HepG2 (cell line): ENCODE data around the gene PRM2. TPM values are rescaled to one million over a fixed set of nuclear protein-coding genes. Genes with fewer than 3 reads are reported as not detected.

Source experiments
- ELF4 ChIP-seq: sonication (generic); formaldehyde crosslinking; IDR thresholded peaks from 2 replicates; pipeline ENCODE4 v1.5.0; 2020; ENCODE audit warnings: missing genetic modification reagents, mild to moderate bottlenecking, moderate library complexity, borderline replicate concordance
- FOXK1 ChIP-seq: sonication (generic); formaldehyde crosslinking; IDR thresholded peaks from 2 replicates; pipeline ENCODE4 v1.4.0; 2020; ENCODE audit warnings: low read depth, missing genetic modification reagents, borderline replicate concordance
- GFI1 ChIP-seq: sonication (generic); formaldehyde crosslinking; IDR thresholded peaks from 2 replicates; pipeline ENCODE4 v1.5.0; 2020; ENCODE audit warnings: missing genetic modification reagents, mild to moderate bottlenecking, borderline replicate concordance
- GLI4 ChIP-seq: sonication (generic); formaldehyde crosslinking; IDR thresholded peaks from 2 replicates; pipeline ENCODE4 v1.5.1; 2020; ENCODE audit warnings: missing genetic modification reagents, mild to moderate bottlenecking, moderate library complexity, borderline replicate concordance
- HCFC1 ChIP-seq: fragments of 150-350 bp; IDR thresholded peaks from 2 replicates; pipeline ENCODE4 v1.6.1; 2014; ENCODE audit warnings: low read depth, low read length
- JUND ChIP-seq: sonication (generic); formaldehyde crosslinking; IDR thresholded peaks from 2 replicates; pipeline ENCODE4 v1.8.0; 2022; ENCODE audit warnings: mild to moderate bottlenecking, missing genetic modification reagents
- MATR3 ChIP-seq: sonication (generic); formaldehyde crosslinking; IDR thresholded peaks from 2 replicates; pipeline ENCODE4 v1.4.0; 2020; ENCODE audit warnings: missing genetic modification reagents
- NR1H2 ChIP-seq: sonication (generic); formaldehyde crosslinking; IDR thresholded peaks from 2 replicates; pipeline ENCODE4 v1.8.1; 2022; ENCODE audit warnings: low read depth, missing genetic modification reagents, borderline replicate concordance
- POLR2G ChIP-seq: fragments of 200-400 bp; formaldehyde crosslinking; IDR thresholded peaks from 2 replicates; pipeline ENCODE4 v1.6.1; 2018; ENCODE audit warnings: mild to moderate bottlenecking, low read depth, low read length, moderate library complexity
- REPIN1 ChIP-seq: sonication (generic); formaldehyde crosslinking; IDR thresholded peaks from 2 replicates; pipeline ENCODE4 v1.8.0; 2022; ENCODE audit warnings: missing genetic modification reagents, low read depth, mild to moderate bottlenecking, borderline replicate concordance
- SALL1 ChIP-seq: sonication (generic); formaldehyde crosslinking; IDR thresholded peaks from 2 replicates; pipeline ENCODE4 v1.8.0; 2022; ENCODE audit warnings: mild to moderate bottlenecking, missing genetic modification reagents
- SNRNP70 ChIP-seq: fragments of 200-400 bp; formaldehyde crosslinking; IDR thresholded peaks from 2 replicates; pipeline ENCODE4 v1.6.1; 2017; ENCODE audit warnings: mild to moderate bottlenecking, low read depth, low read length, moderate library complexity
- SRSF9 ChIP-seq: fragments of 200-400 bp; formaldehyde crosslinking; IDR thresholded peaks from 2 replicates; pipeline ENCODE4 v1.6.1; 2018; ENCODE audit warnings: borderline replicate concordance, mild to moderate bottlenecking, low read depth, low read length; ENCODE audit not compliant: insufficient read depth, poor library complexity, severe bottlenecking
- SRY ChIP-seq: sonication (generic); formaldehyde crosslinking; IDR thresholded peaks from 2 replicates; pipeline ENCODE4 v1.8.0; 2022; ENCODE audit warnings: mild to moderate bottlenecking, missing genetic modification reagents
- THYN1 ChIP-seq: sonication (generic); formaldehyde crosslinking; IDR thresholded peaks from 2 replicates; pipeline ENCODE4 v1.8.1; 2023; ENCODE audit warnings: low read depth, mild to moderate bottlenecking, moderate library complexity, missing genetic modification reagents, borderline replicate concordance
- ZFP36L2 ChIP-seq: sonication (generic); formaldehyde crosslinking; IDR thresholded peaks from 2 replicates; pipeline ENCODE4 v1.4.0; 2020; ENCODE audit warnings: missing genetic modification reagents
- ZNF101 ChIP-seq: sonication (generic); formaldehyde crosslinking; IDR thresholded peaks from 2 replicates; pipeline ENCODE4 v1.4.0; 2020; ENCODE audit warnings: mild to moderate bottlenecking, low read depth, missing genetic modification reagents, borderline replicate concordance
- ZNF274 ChIP-seq: sonication (generic); formaldehyde crosslinking; IDR thresholded peaks from 2 replicates; pipeline ENCODE4 v1.5.1; 2020; ENCODE audit warnings: mild to moderate bottlenecking, missing genetic modification reagents
- ZNF329 ChIP-seq: sonication (generic); formaldehyde crosslinking; IDR thresholded peaks from 2 replicates; pipeline ENCODE4 v1.9.0; 2021; ENCODE audit warnings: low read depth, mild to moderate bottlenecking, missing genetic modification reagents
- ZNF572 ChIP-seq: sonication (generic); formaldehyde crosslinking; IDR thresholded peaks from 2 replicates; pipeline ENCODE4 v1.5.1; 2020; ENCODE audit warnings: mild to moderate bottlenecking, missing genetic modification reagents
- ZNF720 ChIP-seq: sonication (generic); formaldehyde crosslinking; IDR thresholded peaks from 2 replicates; pipeline ENCODE4 v1.4.0; 2020; ENCODE audit warnings: missing genetic modification reagents
- ZNF747 ChIP-seq: sonication (generic); formaldehyde crosslinking; IDR thresholded peaks from 2 replicates; pipeline ENCODE4 v1.8.1; 2023; ENCODE audit warnings: missing genetic modification reagents, mild to moderate bottlenecking, borderline replicate concordance
- ZNF891 ChIP-seq: sonication (generic); formaldehyde crosslinking; IDR thresholded peaks from 2 replicates; pipeline ENCODE4 v1.5.0; 2020; ENCODE audit warnings: mild to moderate bottlenecking, missing genetic modification reagents
- ZSCAN12 ChIP-seq: sonication (generic); formaldehyde crosslinking; IDR thresholded peaks from 2 replicates; pipeline ENCODE4 v1.9.0; 2021; ENCODE audit warnings: mild to moderate bottlenecking, missing genetic modification reagents
- polyA plus RNA-seq, 8 experiments: library from polyadenylated mRNA; depleted of rRNA in 3 of 8; stranded (reverse) in 7 of 8; unstranded in 1 of 8; fragments of >200 nt; fragmentation: Illumina TruSeq in 4 of 8; extraction: Trizol in 4 of 8; gene quantifications; 2 replicates each; pipeline versions ENCODE4 v1.2.1 to v1.2.3, GENCODE V29; 2011 to 2016; ENCODE audit warnings: low read depth in 4 of 8, missing spikeins in 1 of 8, mixed read lengths in 1 of 8; ENCODE audit not compliant: insufficient read depth in 1 of 8
- total RNA-seq, 5 experiments: library from RNA; depleted of rRNA; stranded (reverse); fragments of >200 nt; fragmentation: Illumina TruSeq; extraction: Trizol; gene quantifications; 2 replicates each; pipeline ENCODE4 v1.2.3, GENCODE V29; 2016; ENCODE audit warnings: low read depth in 1 of 5
- TF ChIP-seq, protein P1 (sequence below): sonication (generic); formaldehyde crosslinking; IDR thresholded peaks from 2 replicates; pipeline ENCODE4 v1.4.0; 2020; ENCODE audit warnings: mild to moderate bottlenecking, missing genetic modification reagents
- TF ChIP-seq, protein P2 (sequence below): sonication (generic); formaldehyde crosslinking; IDR thresholded peaks from 2 replicates; pipeline ENCODE4 v1.8.0; 2022; ENCODE audit warnings: mild to moderate bottlenecking, missing genetic modification reagents
- TF ChIP-seq, protein P3 (sequence below): sonication (generic); formaldehyde crosslinking; IDR thresholded peaks from 2 replicates; pipeline ENCODE4 v1.4.0; 2020; ENCODE audit warnings: low read depth, mild to moderate bottlenecking, missing genetic modification reagents

Gene PRM2
- total and polyA plus RNA-seq, 2 of the 13 experiments (the other 11 are each of a cell fraction or from before 2014, with no cell fraction given): 0.54 TPM; not detected in 1

DNA sequence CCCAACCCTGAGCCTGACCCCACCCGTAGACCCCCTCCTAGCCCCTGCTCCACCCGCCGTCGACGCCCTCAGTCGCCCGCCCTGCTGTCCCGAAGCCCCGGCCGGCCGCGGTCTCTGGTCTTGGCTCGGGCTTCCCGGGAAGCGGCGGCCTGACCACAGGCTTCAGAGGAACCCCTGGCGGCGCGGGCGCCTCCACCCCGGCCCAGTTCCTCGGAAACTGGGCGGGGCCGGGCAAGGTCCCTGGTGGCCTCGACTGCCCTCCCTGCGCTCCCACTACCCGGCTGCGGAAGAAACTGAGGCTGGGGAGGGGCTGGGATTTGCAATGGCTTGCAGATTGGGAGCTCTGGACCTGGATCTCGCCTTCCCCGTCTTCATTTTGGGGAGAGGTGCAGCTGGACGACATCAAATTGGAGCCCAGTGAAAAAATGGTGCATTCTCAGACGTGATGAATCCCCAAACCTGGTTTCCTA, 19.6 kb downstream of the PRM2 start (continued):
- TF ChIP-seq, protein P1, sequence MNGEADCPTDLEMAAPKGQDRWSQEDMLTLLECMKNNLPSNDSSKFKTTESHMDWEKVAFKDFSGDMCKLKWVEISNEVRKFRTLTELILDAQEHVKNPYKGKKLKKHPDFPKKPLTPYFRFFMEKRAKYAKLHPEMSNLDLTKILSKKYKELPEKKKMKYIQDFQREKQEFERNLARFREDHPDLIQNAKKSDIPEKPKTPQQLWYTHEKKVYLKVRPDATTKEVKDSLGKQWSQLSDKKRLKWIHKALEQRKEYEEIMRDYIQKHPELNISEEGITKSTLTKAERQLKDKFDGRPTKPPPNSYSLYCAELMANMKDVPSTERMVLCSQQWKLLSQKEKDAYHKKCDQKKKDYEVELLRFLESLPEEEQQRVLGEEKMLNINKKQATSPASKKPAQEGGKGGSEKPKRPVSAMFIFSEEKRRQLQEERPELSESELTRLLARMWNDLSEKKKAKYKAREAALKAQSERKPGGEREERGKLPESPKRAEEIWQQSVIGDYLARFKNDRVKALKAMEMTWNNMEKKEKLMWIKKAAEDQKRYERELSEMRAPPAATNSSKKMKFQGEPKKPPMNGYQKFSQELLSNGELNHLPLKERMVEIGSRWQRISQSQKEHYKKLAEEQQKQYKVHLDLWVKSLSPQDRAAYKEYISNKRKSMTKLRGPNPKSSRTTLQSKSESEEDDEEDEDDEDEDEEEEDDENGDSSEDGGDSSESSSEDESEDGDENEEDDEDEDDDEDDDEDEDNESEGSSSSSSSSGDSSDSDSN: peak; percentile 36; the same call in 1 of the 2 replicates
- TF ChIP-seq, protein P2, sequence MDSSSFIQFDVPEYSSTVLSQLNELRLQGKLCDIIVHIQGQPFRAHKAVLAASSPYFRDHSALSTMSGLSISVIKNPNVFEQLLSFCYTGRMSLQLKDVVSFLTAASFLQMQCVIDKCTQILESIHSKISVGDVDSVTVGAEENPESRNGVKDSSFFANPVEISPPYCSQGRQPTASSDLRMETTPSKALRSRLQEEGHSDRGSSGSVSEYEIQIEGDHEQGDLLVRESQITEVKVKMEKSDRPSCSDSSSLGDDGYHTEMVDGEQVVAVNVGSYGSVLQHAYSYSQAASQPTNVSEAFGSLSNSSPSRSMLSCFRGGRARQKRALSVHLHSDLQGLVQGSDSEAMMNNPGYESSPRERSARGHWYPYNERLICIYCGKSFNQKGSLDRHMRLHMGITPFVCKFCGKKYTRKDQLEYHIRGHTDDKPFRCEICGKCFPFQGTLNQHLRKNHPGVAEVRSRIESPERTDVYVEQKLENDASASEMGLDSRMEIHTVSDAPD (CRISPR knock-in tag): no peak
- no peak for TF ChIP-seq ZFP36L2 (CRISPR knock-in tag)
- TF ChIP-seq ZNF891 (CRISPR knock-in tag): no peak; the same call in 1 of the 2 replicates
- TF ChIP-seq SRSF9: no peak
- TF ChIP-seq REPIN1: no peak; the same call in 1 of the 2 replicates
- peak; percentile 0; the same call in 1 of the 2 replicates for TF ChIP-seq ZNF274 (CRISPR knock-in tag)
- TF ChIP-seq FOXK1 (CRISPR knock-in tag): no peak
- no peak for TF ChIP-seq ZSCAN12 (CRISPR knock-in tag)
- TF ChIP-seq GLI4: no peak; the same call in 1 of the 2 replicates
- no peak for TF ChIP-seq SALL1 (CRISPR knock-in tag)
- TF ChIP-seq JUND (CRISPR knock-in tag): no peak
- TF ChIP-seq ELF4 (CRISPR knock-in tag): no peak
- no peak for TF ChIP-seq THYN1
- TF ChIP-seq SRY: 0 out of 2 replicates have a peak, but pooled peaks have one; percentile 16
- no peak for TF ChIP-seq ZNF329 (CRISPR knock-in tag)
- TF ChIP-seq, protein P3, sequence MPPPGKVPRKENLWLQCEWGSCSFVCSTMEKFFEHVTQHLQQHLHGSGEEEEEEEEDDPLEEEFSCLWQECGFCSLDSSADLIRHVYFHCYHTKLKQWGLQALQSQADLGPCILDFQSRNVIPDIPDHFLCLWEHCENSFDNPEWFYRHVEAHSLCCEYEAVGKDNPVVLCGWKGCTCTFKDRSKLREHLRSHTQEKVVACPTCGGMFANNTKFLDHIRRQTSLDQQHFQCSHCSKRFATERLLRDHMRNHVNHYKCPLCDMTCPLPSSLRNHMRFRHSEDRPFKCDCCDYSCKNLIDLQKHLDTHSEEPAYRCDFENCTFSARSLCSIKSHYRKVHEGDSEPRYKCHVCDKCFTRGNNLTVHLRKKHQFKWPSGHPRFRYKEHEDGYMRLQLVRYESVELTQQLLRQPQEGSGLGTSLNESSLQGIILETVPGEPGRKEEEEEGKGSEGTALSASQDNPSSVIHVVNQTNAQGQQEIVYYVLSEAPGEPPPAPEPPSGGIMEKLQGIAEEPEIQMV (CRISPR knock-in tag): no peak; the same call in 1 of the 2 replicates
- TF ChIP-seq ZNF720 (CRISPR knock-in tag): no peak
- TF ChIP-seq GFI1: no peak
- no peak for TF ChIP-seq ZNF101 (CRISPR knock-in tag)
- TF ChIP-seq NR1H2: 0 out of 2 replicates have a peak, but pooled peaks have one; percentile 38
- TF ChIP-seq SNRNP70: no peak
- TF ChIP-seq POLR2G: no peak
- 0 out of 2 replicates have a peak, but pooled peaks have one; percentile 11 for TF ChIP-seq ZNF747 (CRISPR knock-in tag)
- no peak for TF ChIP-seq ZNF572 (CRISPR knock-in tag)
- TF ChIP-seq HCFC1: no peak
- TF ChIP-seq MATR3 (CRISPR knock-in tag): no peak
